CD14-positive monocyte (primary cell): ENCODE measurements around the gene CRHR2. TPM values are rescaled to one million over a fixed set of nuclear protein-coding genes. Genes with fewer than 3 reads are reported as not detected.

Experiments
- DNase-seq, 3 donors: peaks; one replicate each; pipeline ENCODE4 v3.0.0-alpha.2; 2011 to 2022
- H2AFZ ChIP-seq: 2 replicates; pipeline ENCODE4 v1.6.0; 2012; ENCODE audit warnings: mild to moderate bottlenecking, low read depth, low read length, inconsistent platforms; ENCODE audit not compliant: insufficient read depth, poor library complexity, severe bottlenecking
- H3K27ac ChIP-seq, 2 donors: 1 replicate in 1 of 2; 2 replicates in 1 of 2; pipeline ENCODE4 v1.5.1; 2012 to 2013; ENCODE audit warnings: low read length in 2 of 2, control low read depth in 1 of 2, inconsistent platforms in 1 of 2, low read depth in 1 of 2, mild to moderate bottlenecking in 1 of 2
- H3K27me3 ChIP-seq, 2 donors: one replicate each; pipeline versions ENCODE4 v1.6.0 to v1.6.1; 2011 to 2013; ENCODE audit warnings: low read length in 2 of 2; ENCODE audit not compliant: control insufficient read depth in 2 of 2, insufficient read depth in 2 of 2
- H3K36me3 ChIP-seq, 2 donors: replicated peaks in 1 of 2; 1 replicate in 1 of 2; 2 replicates in 1 of 2; pipeline versions ENCODE4 v1.5.1 to v1.6.1; 2012 to 2013; ENCODE audit warnings: low read length in 2 of 2, control low read depth in 1 of 2, inconsistent platforms in 1 of 2, mild to moderate bottlenecking in 1 of 2; ENCODE audit not compliant: insufficient read depth in 2 of 2, control insufficient read depth in 1 of 2
- H3K4me1 ChIP-seq, 2 donors: 1 replicate in 1 of 2; 2 replicates in 1 of 2; pipeline versions ENCODE4 v1.5.1 to v1.6.1; 2012 to 2013; ENCODE audit warnings: low read length in 2 of 2, control low read depth in 1 of 2, inconsistent platforms in 1 of 2, mild to moderate bottlenecking in 1 of 2, moderate library complexity in 1 of 2; ENCODE audit not compliant: insufficient read depth in 2 of 2, control insufficient read depth in 1 of 2
- H3K4me2 ChIP-seq: replicated peaks from 2 replicates; pipeline ENCODE3; 2012; ENCODE audit warnings: low read length, moderate library complexity, mild to moderate bottlenecking; ENCODE audit not compliant: poor library complexity, severe bottlenecking; ENCODE audit errors: extremely low read depth
- H3K4me3 ChIP-seq, 3 experiments: fragments of 200-600 bp in 1 of 3; sonication (generic) in 1 of 3; replicated peaks in 1 of 3; 1 replicate in 2 of 3; 2 replicates in 1 of 3; pipeline ENCODE4 v1.5.1; 2011 to 2013; ENCODE audit warnings: low read length in 3 of 3, mild to moderate bottlenecking in 3 of 3, control low read depth in 2 of 3, low read depth in 2 of 3, inconsistent platforms in 1 of 3, moderate library complexity in 1 of 3
- H3K79me2 ChIP-seq: 2 replicates; pipeline ENCODE4 v1.6.0; 2012; ENCODE audit warnings: mild to moderate bottlenecking, control low read depth, inconsistent platforms, low read length, moderate library complexity; ENCODE audit not compliant: insufficient read depth
- H3K9ac ChIP-seq: 2 replicates; pipeline ENCODE4 v1.6.0; 2017; ENCODE audit warnings: low read length, mild to moderate bottlenecking; ENCODE audit not compliant: insufficient read depth, poor library complexity, severe bottlenecking
- H3K9me3 ChIP-seq, 2 donors: replicated peaks in 1 of 2; 1 replicate in 1 of 2; 2 replicates in 1 of 2; pipeline versions ENCODE4 v1.5.1 to v1.6.1; 2012 to 2013; ENCODE audit warnings: low read length in 2 of 2, control low read depth in 1 of 2; ENCODE audit not compliant: control insufficient read depth in 1 of 2, insufficient read depth in 1 of 2
- H4K20me1 ChIP-seq: 2 replicates; pipeline ENCODE4 v1.6.0; 2012; ENCODE audit warnings: mild to moderate bottlenecking, low read length, control low read depth, moderate library complexity; ENCODE audit not compliant: insufficient read depth
- H3K27ac Mint-ChIP-seq, 7 donors: one replicate each; pipeline ENCODE4 v1.8.0; 2020; ENCODE audit warnings: mild to moderate bottlenecking in 7 of 7, mixed read lengths in 7 of 7, moderate library complexity in 6 of 7, inconsistent platforms in 2 of 7
- H3K27me3 Mint-ChIP-seq, 3 donors: one replicate each; pipeline ENCODE4 v1.8.0; 2021 to 2022; ENCODE audit warnings: low read depth in 3 of 3, mild to moderate bottlenecking in 3 of 3, mixed read lengths in 3 of 3, moderate library complexity in 3 of 3, inconsistent platforms in 1 of 3
- H3K36me3 Mint-ChIP-seq, 2 donors: one replicate each; pipeline ENCODE4 v1.8.0; 2020; ENCODE audit warnings: mixed read lengths in 2 of 2, inconsistent platforms in 1 of 2, mild to moderate bottlenecking in 1 of 2
- H3K4me1 Mint-ChIP-seq: one replicate; pipeline ENCODE4 v1.8.0; 2020; ENCODE audit warnings: mild to moderate bottlenecking, mixed read lengths
- H3K4me3 Mint-ChIP-seq, 2 donors: one replicate each; pipeline ENCODE4 v1.8.0; 2020; ENCODE audit warnings: mild to moderate bottlenecking in 2 of 2, mixed read lengths in 2 of 2, moderate library complexity in 1 of 2
- H3K9me3 Mint-ChIP-seq, 7 donors: one replicate each; pipeline ENCODE4 v1.8.0; 2020 to 2022; ENCODE audit warnings: mixed read lengths in 7 of 7, mild to moderate bottlenecking in 6 of 7, moderate library complexity in 6 of 7, inconsistent platforms in 2 of 7
- CTCF ChIP-seq: fragments of 200-600 bp; IDR thresholded peaks from one replicate; pipeline ENCODE4 v1.8.0; 2022; ENCODE audit warnings: antibody characterized with exemption, mild to moderate bottlenecking
- WGBS: methylation state at CpG from one replicate; pipeline ENCODE4 v1.1.5; 2013; ENCODE audit warnings: missing lambda C conversion rate; ENCODE audit not compliant: insufficient coverage; 5-methylcytosine and 5-hydroxymethylcytosine counted together
- intact Hi-C, 2 donors: fragments of 100-400 bp; cut with micrococcal nuclease; formaldehyde crosslinking; loops; one replicate each; pipeline versions ENCODE4 v1.15.0 to v1.15.1; 2023
- polyA plus RNA-seq, 3 donors: library from polyadenylated mRNA; depleted of rRNA in 1 of 3; unstranded in 2 of 3; stranded (reverse) in 1 of 3; fragments of 300-500 nt in 2 of 3; fragments of >200 nt in 1 of 3; fragmentation: Illumina TruSeq in 2 of 3; gene quantifications; 1 replicate in 2 of 3; 2 replicates in 1 of 3; pipeline ENCODE4 v1.2.3, GENCODE V29; 2012 to 2021

CRHR2 gene
- polyA plus RNA-seq, 3 donors, result not detected

- intact Hi-C loops, result no loop called here
- H3K36me3 ChIP-seq, result peaks cover 85 to 95% of the 10 kb centered on the region in 2 donors
- H3K4me1 ChIP-seq, result no peaks in the 10 kb centered on the region
- no peak overlapping the region for H2AFZ ChIP-seq
- no peak overlapping the region for H3K4me3 Mint-ChIP-seq
- H3K9me3 Mint-ChIP-seq, result no peaks in the 10 kb centered on the region
- no peak for DNase-seq
- no peak overlapping the region for H3K27ac ChIP-seq
- no peaks in the 10 kb centered on the region for H4K20me1 ChIP-seq
- H3K36me3 Mint-ChIP-seq, result peaks cover 79 to 91% of the 10 kb centered on the region in 2 donors
- H3K27ac Mint-ChIP-seq, result no peak overlapping the region
- no peaks in the 10 kb centered on the region for H3K27me3 Mint-ChIP-seq
- H3K4me3 ChIP-seq, result no peak overlapping the region
- TF ChIP-seq CTCF, result no peak
- H3K9ac ChIP-seq, result no peak overlapping the region
- no peaks in the 10 kb centered on the region for H3K9me3 ChIP-seq
- no peak overlapping the region for H3K4me2 ChIP-seq
- 86% methylated on average over 1 of the region's 3 CpGs for WGBS
- no peaks in the 10 kb centered on the region for H3K79me2 ChIP-seq
- no peaks in the 10 kb centered on the region for H3K27me3 ChIP-seq
- no peaks in the 10 kb centered on the region for H3K4me1 Mint-ChIP-seq
Observed at GRCh38 chr7:30604901-30605300, 77.4 kb downstream of the CRHR2 start.

Other genes with a start within 250 kb of the CRHR2 start
- gene NOD1, start 203.7 kb downstream of the CRHR2 start, polyA plus RNA-seq, result 10 to 100 TPM in 1 of 3 donors, 1 to 10 TPM in 2; 2.8 to 15.0 (median 4.6) TPM
- 10 to 100 TPM in 2 of 3 donors, 1 to 10 TPM in 1; 7.6 to 18.1 (median 10.7) TPM for gene GGCT, start 177.6 kb downstream of the CRHR2 start, polyA plus RNA-seq
- 10 to 100 TPM; 46.0 to 68.4 (median 48.6) TPM for gene GARS1, start 87.6 kb downstream of the CRHR2 start, polyA plus RNA-seq
- not detected for gene INMT, start 69.7 kb upstream of the CRHR2 start, polyA plus RNA-seq
- gene MINDY4, start 89.0 kb upstream of the CRHR2 start, polyA plus RNA-seq, result under 1 TPM in 2 of 3 donors, not detected in 1; 0.15 to 0.17 TPM
- under 1 TPM in 1 of 3 donors, not detected in 2; 0.03 TPM for gene AQP1, start 229.4 kb upstream of the CRHR2 start, polyA plus RNA-seq